Measurements from ENCODE around the gene SHQ1. TPM values are rescaled to one million over a fixed set of nuclear protein-coding genes. Genes with fewer than 3 reads are reported as not detected.
"Not testable (repeated sequence)": the region's sequence is repeated elsewhere in the genome, so short reads cannot be mapped to it uniquely, and the experiment has no call there.

Gene SHQ1
- total RNA-seq, 1 experiment from 2014 or later, result 17.7 TPM

- Histone ChIP-seq H3K36me3 (no peaks in the 10 kb centered on the region), H3K27me3 (no peaks in the 10 kb centered on the region), H3K4me3 (no peak overlapping the region), H3K9me3 (no peaks in the 10 kb centered on the region)
- no peak for DNase-seq
These were observed 30.0 kb downstream of the SHQ1 start for GRCh38 chr3:72818092-72818773.

GRCh38 chr3:72816862-72817355, 31.3 kb downstream of the SHQ1 start:
- H3K4me3 ChIP-seq, result no peak overlapping the region
- no peaks in the 10 kb centered on the region for H3K27me3 ChIP-seq
- DNase-seq, result no peak
- no peaks in the 10 kb centered on the region; the same call in 1 of the 2 replicates for H3K36me3 ChIP-seq
- H3K9me3 ChIP-seq, result no peaks in the 10 kb centered on the region

DNA sequence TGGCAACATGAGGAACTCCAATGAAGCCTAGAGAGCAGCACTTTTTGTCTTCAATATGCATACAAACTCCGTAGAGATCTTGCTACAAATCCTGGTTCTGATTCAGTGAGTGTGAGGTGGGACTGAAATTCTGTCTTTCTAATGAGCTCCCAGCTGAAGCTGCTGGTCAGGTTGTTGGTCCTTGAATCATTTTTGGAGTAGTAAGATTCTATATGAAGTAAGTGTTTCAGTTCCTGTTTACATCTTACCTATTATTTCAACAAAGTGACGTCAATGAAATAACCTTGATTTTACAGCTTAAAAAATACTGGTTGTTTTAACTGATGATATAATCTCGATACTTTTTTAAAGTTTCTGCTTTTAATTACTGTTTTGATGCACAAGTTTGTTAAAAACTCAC, 33.9 kb downstream of the SHQ1 start:
- H3K27me3 ChIP-seq, result no peaks in the 10 kb centered on the region
- no peak overlapping the region for H3K4me3 ChIP-seq
- DNase-seq, result no peak
- H3K36me3 ChIP-seq, result no peaks in the 10 kb centered on the region; the same call in 1 of the 2 replicates
- H3K9me3 ChIP-seq, result no peaks in the 10 kb centered on the region

DNA sequence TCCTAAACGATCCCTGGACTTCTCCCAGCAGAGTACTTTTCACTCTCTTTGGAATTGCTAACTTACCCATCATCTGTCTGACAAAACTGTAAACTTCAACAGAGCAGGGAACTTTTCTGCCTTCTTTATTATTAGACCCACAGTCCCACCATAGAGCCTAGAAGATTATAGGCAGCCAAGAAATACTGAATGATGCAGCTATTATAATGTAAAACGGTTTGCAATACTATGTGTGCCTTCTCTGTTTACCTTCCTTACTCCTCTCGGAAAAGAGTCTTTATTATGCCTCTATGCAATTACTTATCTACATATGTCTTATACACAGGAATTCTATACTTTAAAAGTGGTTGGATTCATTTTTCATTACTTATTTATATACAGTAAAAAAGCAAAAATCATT, 36.0 kb downstream of the SHQ1 start:
- no peaks in the 10 kb centered on the region; the same call in 1 of the 2 replicates for H3K36me3 ChIP-seq
- no peaks in the 10 kb centered on the region for H3K27me3 ChIP-seq

DNA sequence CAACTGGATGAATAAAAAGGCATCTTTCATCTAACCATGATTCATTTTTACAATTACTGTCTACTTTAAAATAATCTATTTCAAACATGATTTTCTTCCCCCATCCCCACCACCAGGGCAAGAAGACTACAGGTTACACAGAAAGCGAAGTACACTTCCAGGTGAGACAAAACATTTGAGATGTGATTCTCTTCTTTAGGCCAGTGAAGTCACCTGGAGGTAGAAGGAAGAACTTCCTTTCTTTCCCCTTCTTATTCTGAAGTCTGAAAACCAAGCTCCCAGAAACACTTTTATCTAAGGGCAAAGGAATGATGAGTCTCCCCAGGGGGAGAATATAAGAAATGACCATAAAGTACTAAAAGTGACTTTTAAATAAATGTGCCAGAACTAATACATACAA, 36.7 kb downstream of the SHQ1 start:
- Histone ChIP-seq H3K36me3 (no peaks in the 10 kb centered on the region; the same call in 1 of the 2 replicates), H3K4me3 (no peak overlapping the region), H3K27me3 (no peaks in the 10 kb centered on the region), H3K9me3 (no peaks in the 10 kb centered on the region)
- DNase-seq, result no peak

More for the DNA sequence above, 36.0 kb downstream of the SHQ1 start:
- H3K4me3 ChIP-seq, result no peak overlapping the region
- H3K9me3 ChIP-seq, result no peaks in the 10 kb centered on the region
- DNase-seq, result no peak

GRCh38 chr3:72810659-72811434, 37.4 kb downstream of the SHQ1 start:
- H3K27me3 ChIP-seq, result no peaks in the 10 kb centered on the region
- no peak for DNase-seq
- H3K9me3 ChIP-seq, result no peaks in the 10 kb centered on the region
- no peak overlapping the region for H3K4me3 ChIP-seq
- H3K36me3 ChIP-seq, result no peaks in the 10 kb centered on the region; the same call in 1 of the 2 replicates

GRCh38 chr3:72810063-72810462, 38.2 kb downstream of the SHQ1 start:
- Histone ChIP-seq H3K4me3 (no peak overlapping the region), H3K36me3 (no peaks in the 10 kb centered on the region; the same call in 1 of the 2 replicates), H3K9me3 (no peaks in the 10 kb centered on the region), H3K27me3 (no peaks in the 10 kb centered on the region)
- DNase-seq, result no peak

DNA sequence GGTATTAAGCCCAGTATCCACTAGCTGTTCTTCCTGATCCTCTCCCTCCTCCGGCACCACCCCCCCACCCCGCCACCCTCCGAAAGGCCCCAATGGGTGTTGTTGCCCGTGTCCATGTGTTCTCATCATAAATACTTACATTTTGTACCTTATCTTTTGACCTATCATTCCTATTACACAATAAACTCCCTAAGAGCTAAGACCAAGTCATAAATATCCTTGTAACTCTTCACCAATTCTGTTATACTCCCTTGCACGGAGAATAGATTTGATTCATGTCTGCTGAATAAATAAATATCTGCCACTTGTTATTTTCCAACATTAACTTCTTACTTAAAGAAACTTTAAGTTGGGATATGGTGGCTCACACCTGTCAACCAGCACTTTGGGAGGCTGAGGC, 43.9 kb downstream of the SHQ1 start:
- H3K36me3 ChIP-seq, result no peaks in the 10 kb centered on the region
- no peak for DNase-seq
- H3K4me3 ChIP-seq, result no peak overlapping the region
- no peaks in the 10 kb centered on the region for H3K27me3 ChIP-seq
- H3K9me3 ChIP-seq, result no peaks in the 10 kb centered on the region

GRCh38 chr3:72803573-72803972, 44.7 kb downstream of the SHQ1 start:
- Histone ChIP-seq H3K27me3 (no peaks in the 10 kb centered on the region), H3K36me3 (no peaks in the 10 kb centered on the region), H3K4me3 (no peak overlapping the region), H3K9me3 (no peaks in the 10 kb centered on the region)
- no peak for DNase-seq

DNA sequence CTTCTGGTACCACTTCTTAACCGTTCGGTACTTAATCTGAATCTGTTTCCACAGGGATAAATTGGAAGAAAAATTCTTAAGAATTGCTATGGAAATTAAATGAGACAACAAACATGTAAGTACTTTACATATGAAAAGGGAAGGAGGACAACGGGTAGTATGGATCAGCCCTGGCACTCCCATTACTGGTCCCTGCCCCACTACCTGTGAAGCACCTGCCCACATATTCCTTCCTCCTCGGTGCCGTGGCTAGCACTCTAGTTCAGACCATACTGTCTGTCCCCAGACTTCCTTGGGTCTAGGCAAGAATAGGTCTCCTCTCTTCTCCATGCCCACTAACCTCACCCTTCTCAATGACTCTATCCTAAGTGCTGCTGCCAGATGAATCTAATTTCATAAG, 46.2 kb downstream of the SHQ1 start:
- H3K4me3 ChIP-seq, result no peak overlapping the region
- no peak for DNase-seq
- H3K36me3 ChIP-seq, result no peaks in the 10 kb centered on the region
- H3K9me3 ChIP-seq, result no peaks in the 10 kb centered on the region
- H3K27me3 ChIP-seq, result no peaks in the 10 kb centered on the region

GRCh38 chr3:72800869-72801268, 47.4 kb downstream of the SHQ1 start:
- no peak for DNase-seq

GRCh38 chr3:72798552-72799195, 49.6 kb downstream of the SHQ1 start:
- H3K4me3 ChIP-seq, result no peak overlapping the region
- no peaks in the 10 kb centered on the region for H3K36me3 ChIP-seq
- no peak for DNase-seq
- H3K27me3 ChIP-seq, result no peaks in the 10 kb centered on the region
- no peaks in the 10 kb centered on the region for H3K9me3 ChIP-seq

More at GRCh38 chr3:72800869-72801268, 47.4 kb downstream of the SHQ1 start:
- Histone ChIP-seq H3K4me3 (no peak overlapping the region), H3K27me3 (no peaks in the 10 kb centered on the region), H3K9me3 (no peaks in the 10 kb centered on the region), H3K36me3 (no peaks in the 10 kb centered on the region)

DNA sequence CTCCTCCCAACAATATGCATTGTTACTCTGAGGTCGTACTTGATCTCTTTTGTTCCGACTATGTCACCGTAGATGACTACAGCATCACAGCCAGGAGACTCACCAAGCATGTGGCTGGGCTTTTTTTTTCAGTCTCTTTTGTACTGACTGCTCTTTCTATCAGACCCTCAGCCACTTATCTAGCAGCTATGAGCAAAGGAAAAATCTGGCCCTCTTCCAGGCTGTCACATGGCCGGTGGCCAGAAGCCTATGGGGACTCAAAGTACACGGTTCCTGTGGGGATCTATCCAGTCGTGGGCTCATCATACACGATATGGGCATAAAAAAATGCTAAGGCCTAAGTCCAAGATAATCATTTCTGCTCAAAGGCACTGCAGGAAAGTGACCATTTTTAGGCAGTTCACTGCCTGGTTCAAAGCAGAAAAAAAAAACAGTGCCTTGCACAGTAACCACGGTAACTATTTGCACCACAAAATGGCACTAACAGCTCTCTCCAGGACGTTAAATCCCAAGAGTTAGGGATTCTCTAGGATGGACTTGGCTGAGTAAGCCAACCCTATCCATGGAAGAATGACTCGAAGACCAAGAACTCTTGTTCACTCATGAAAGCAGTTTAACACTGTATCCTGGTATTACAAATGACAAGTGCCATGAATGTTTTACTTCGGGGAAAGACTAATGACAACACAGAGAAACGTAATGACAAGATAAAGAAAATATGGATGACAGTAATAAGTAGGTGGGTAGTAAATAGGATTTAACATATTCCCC, 50.3 kb downstream of the SHQ1 start:
- no peaks in the 10 kb centered on the region for H3K9me3 ChIP-seq
- DNase-seq, result no peak
- H3K4me3 ChIP-seq, result no peak overlapping the region
- no peaks in the 10 kb centered on the region for H3K36me3 ChIP-seq
- H3K27me3 ChIP-seq, result no peaks in the 10 kb centered on the region

DNA sequence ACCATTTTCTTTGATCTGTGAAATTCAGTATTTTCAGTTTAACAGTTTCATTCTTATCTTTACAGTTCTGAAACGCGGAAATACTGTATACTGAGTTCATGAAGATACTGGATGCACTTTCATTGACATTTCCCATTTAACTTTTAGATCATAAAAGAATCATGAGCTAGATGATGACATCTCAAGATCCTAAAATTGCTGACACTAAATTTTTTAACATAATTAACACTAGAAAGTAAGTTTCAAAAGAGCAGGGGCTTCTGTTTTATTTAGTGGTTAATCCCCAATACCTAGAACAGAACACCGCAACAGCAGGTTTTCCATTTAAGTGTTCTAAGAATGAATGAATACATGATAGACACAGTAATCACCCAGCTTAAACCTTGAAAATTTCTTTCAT, 54.2 kb downstream of the SHQ1 start:
- Histone ChIP-seq H3K27me3 (no peaks in the 10 kb centered on the region), H3K36me3 (no peaks in the 10 kb centered on the region), H3K9me3 (no peaks in the 10 kb centered on the region), H3K4me3 (no peak overlapping the region)
- DNase-seq, result no peak

- no peak for DNase-seq
- no peaks in the 10 kb centered on the region for H3K27me3 ChIP-seq
- H3K36me3 ChIP-seq, result no peaks in the 10 kb centered on the region
- no peaks in the 10 kb centered on the region for H3K9me3 ChIP-seq
- H3K4me3 ChIP-seq, result no peak overlapping the region
These were observed 57.1 kb downstream of the SHQ1 start for GRCh38 chr3:72791161-72791560.

GRCh38 chr3:72789786-72790185, 58.5 kb downstream of the SHQ1 start:
- Histone ChIP-seq H3K27me3 (no peaks in the 10 kb centered on the region), H3K36me3 (no peaks in the 10 kb centered on the region), H3K4me3 (no peak overlapping the region), H3K9me3 (no peaks in the 10 kb centered on the region)
- DNase-seq, result no peak

GRCh38 chr3:72788232-72788631, 60.0 kb downstream of the SHQ1 start:
- DNase-seq, H3K27me3 ChIP-seq, H3K9me3 ChIP-seq, H3K36me3 ChIP-seq, H3K4me3 ChIP-seq: not testable (repeated sequence)
